HepG2 (cell line): Measurements from ENCODE around the gene CAMTA1. TPM values are rescaled to one million over a fixed set of nuclear protein-coding genes. Genes with fewer than 3 reads are reported as not detected.

Source experiments
- CBFB ChIP-seq: sonication (generic); formaldehyde crosslinking; IDR thresholded peaks from 2 replicates; pipeline ENCODE4 v1.4.0; 2020; ENCODE audit warnings: missing genetic modification reagents
- KDM6A ChIP-seq: IDR thresholded peaks from 2 replicates; pipeline ENCODE4 v1.6.1; 2016; ENCODE audit warnings: low read depth
- MLLT10 ChIP-seq: sonication (generic); formaldehyde crosslinking; IDR thresholded peaks from 2 replicates; pipeline ENCODE4 v1.4.0; 2020; ENCODE audit warnings: missing genetic modification reagents
- NFE2L2 ChIP-seq: fragments of 150-350 bp; IDR thresholded peaks from 2 replicates; pipeline ENCODE4 v1.6.1; 2014; ENCODE audit warnings: low read length
- ONECUT2 ChIP-seq: sonication (generic); formaldehyde crosslinking; IDR thresholded peaks from 2 replicates; pipeline ENCODE4 v1.4.0; 2020; ENCODE audit warnings: missing genetic modification reagents
- TEAD2 ChIP-seq: sonication (generic); formaldehyde crosslinking; IDR thresholded peaks from 2 replicates; pipeline ENCODE4 v1.9.0; 2021; ENCODE audit warnings: missing genetic modification reagents
- ZFP41 ChIP-seq: sonication (generic); formaldehyde crosslinking; IDR thresholded peaks from 2 replicates; pipeline ENCODE4 v1.4.0; 2020; ENCODE audit warnings: mild to moderate bottlenecking, missing genetic modification reagents, borderline replicate concordance
- polyA plus RNA-seq, 8 experiments: library from polyadenylated mRNA; depleted of rRNA in 3 of 8; stranded (reverse) in 7 of 8; unstranded in 1 of 8; fragments of >200 nt; fragmentation: Illumina TruSeq in 4 of 8; extraction: Trizol in 4 of 8; gene quantifications; 2 replicates each; pipeline versions ENCODE4 v1.2.1 to v1.2.3, GENCODE V29; 2011 to 2016; ENCODE audit warnings: low read depth in 4 of 8, missing spikeins in 1 of 8, mixed read lengths in 1 of 8; ENCODE audit not compliant: insufficient read depth in 1 of 8
- total RNA-seq, 5 experiments: library from RNA; depleted of rRNA; stranded (reverse); fragments of >200 nt; fragmentation: Illumina TruSeq; extraction: Trizol; gene quantifications; 2 replicates each; pipeline ENCODE4 v1.2.3, GENCODE V29; 2016; ENCODE audit warnings: low read depth in 1 of 5
- TF ChIP-seq, protein P1 (sequence below): sonication (generic); formaldehyde crosslinking; IDR thresholded peaks from 2 replicates; pipeline ENCODE4 v1.4.0; 2020; ENCODE audit warnings: mild to moderate bottlenecking, missing genetic modification reagents

The CAMTA1 gene
- total and polyA plus RNA-seq, 2 of the 13 experiments (the other 11 are each of a cell fraction or from before 2014, with no cell fraction given) = 25.0 to 36.4 TPM

DNA sequence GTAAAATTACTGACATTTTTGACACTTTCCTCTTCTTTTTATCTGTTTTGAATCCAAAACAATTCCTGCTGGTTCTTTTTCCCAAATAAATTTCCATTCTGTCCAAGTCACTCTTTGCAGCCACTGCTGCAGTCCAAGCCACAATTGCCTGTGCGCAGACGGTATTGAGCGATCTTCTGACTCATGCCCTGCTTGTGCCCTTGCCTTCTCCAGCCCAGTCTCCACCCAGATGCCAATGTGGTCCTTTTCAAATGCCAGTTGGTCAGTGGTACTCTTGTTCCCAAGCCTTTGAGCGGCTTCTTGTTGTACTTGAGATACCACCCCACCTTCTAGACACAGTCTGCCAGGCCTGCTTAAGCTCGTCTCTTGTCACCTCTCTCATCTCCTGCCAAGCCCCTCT is 78.9 kb downstream of the CAMTA1 start (continued):
- TF ChIP-seq, protein P1, sequence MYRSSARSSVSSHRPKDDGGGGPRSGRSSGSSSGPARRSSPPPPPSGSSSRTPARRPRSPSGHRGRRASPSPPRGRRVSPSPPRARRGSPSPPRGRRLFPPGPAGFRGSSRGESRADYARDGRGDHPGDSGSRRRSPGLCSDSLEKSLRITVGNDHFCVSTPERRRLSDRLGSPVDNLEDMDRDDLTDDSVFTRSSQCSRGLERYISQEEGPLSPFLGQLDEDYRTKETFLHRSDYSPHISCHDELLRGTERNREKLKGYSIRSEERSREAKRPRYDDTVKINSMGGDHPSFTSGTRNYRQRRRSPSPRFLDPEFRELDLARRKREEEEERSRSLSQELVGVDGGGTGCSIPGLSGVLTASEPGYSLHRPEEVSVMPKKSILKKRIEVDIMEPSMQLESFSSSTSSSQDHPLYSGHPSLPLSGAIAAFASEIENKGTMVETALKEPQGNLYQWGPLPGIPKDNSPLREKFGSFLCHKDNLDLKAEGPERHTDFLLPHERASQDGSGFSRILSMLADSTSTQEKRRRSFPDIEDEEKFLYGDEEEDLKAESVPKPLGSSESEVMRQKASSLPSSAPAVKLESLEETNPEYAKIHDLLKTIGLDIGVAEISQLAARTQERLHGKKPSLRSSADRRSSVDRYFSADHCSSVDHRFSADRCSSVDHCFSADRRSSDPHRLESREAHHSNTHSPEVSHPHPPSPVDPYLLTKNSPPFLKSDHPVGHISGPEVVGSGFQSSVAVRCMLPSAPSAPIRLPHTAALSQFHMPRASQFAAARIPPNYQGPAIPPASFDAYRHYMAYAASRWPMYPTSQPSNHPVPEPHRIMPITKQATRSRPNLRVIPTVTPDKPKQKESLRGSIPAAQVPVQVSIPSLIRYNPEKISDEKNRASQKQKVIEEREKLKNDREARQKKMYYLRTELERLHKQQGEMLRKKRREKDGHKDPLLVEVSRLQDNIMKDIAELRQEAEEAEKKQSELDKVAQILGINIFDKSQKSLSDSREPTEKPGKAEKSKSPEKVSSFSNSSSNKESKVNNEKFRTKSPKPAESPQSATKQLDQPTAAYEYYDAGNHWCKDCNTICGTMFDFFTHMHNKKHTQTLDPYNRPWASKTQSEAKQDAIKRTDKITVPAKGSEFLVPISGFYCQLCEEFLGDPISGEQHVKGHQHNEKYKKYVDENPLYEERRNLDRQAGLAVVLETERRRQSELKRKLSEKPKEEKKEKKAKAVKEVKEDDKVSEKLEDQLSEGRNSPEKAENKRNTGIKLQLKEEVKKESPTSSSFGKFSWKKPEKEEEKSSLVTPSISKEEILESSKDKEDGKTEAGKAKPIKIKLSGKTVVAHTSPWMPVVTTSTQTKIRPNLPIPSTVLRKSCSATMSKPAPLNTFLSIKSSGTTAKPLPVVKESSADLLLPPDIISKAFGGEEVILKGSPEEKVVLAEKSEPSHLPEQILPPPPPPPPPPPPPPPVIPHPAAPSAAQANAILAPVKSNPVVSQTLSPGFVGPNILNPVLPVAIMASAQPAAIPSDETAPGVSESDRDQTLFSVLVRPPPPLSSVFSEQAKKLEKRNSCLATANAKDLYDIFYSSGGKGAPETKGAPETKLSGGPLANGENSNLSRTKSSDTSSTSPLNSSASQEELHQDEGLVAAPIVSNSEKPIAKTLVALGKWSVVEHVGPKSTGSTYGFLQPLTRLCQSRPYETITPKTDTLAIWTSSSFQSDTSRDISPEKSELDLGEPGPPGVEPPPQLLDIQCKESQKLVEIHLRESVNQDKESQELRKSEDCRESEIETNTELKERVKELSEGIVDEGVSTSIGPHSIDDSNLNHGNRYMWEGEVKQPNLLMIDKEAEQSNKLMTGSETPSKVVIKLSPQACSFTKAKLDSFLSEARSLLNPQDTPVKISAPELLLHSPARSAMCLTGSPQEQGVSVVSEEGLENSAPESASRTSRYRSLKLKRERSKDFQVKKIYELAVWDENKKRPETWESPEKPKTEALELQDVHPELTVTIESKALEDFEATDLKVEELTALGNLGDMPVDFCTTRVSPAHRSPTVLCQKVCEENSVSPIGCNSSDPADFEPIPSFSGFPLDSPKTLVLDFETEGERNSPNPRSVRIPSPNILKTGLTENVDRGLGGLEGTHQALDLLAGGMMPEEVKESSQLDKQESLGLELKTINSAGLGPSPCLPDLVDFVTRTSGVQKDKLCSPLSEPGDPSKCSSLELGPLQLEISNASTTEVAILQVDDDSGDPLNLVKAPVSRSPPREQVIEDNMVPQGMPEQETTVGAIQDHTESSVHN (CRISPR knock-in tag) = no peak
- TF ChIP-seq ONECUT2 (CRISPR knock-in tag) = no peak
- no peak for TF ChIP-seq MLLT10
- TF ChIP-seq CBFB (CRISPR knock-in tag) = no peak
- TF ChIP-seq NFE2L2 = no peak
- no peak for TF ChIP-seq TEAD2 (CRISPR knock-in tag)
- TF ChIP-seq ZFP41 = no peak
- TF ChIP-seq KDM6A (CRISPR knock-in tag) = no peak
